Stomach (tissue), 19 donors: ENCODE measurements around the gene BSG. TPM values are rescaled to one million over a fixed set of nuclear protein-coding genes. Genes with fewer than 3 reads are reported as not detected.
A peak's percentile ranks its signal among the peaks of the same experiment; 100 is the strongest.

Experiments used
- DNase-seq, 2 donors: peaks; one replicate each; pipeline versions ENCODE4 v3.0.0 to v3.0.0-alpha.2; 2013 to 2019
- H3K27ac ChIP-seq, 5 donors: fragments of 200-600 bp in 4 of 5; sonication (generic) in 4 of 5; one replicate each; pipeline ENCODE4 v1.5.1; 2013 to 2019; ENCODE audit warnings: mild to moderate bottlenecking in 1 of 5, moderate library complexity in 1 of 5
- H3K27me3 ChIP-seq, 3 donors: fragments of 200-600 bp; sonication (generic); one replicate each; pipeline ENCODE4 v1.5.1; 2017 to 2019; ENCODE audit warnings: mixed run types in 1 of 3
- H3K36me3 ChIP-seq, 4 donors: fragments of 200-600 bp; sonication (generic); 1 replicate in 3 of 4; 2 replicates in 1 of 4; pipeline ENCODE4 v1.5.1; 2016 to 2019
- H3K4me1 ChIP-seq, 4 donors: fragments of 200-600 bp; sonication (generic); one replicate each; pipeline ENCODE4 v1.5.1; 2016 to 2019
- H3K4me3 ChIP-seq, 4 donors: fragments of 200-600 bp; sonication (generic) in 3 of 4; one replicate each; pipeline ENCODE4 v1.5.1; 2016 to 2019; ENCODE audit warnings: mild to moderate bottlenecking in 1 of 4
- H3K9me3 ChIP-seq, 4 donors: fragments of 200-600 bp; sonication (generic); one replicate each; pipeline ENCODE4 v1.5.1; 2016 to 2019
- EP300 ChIP-seq: sonication (generic); formaldehyde crosslinking; IDR thresholded peaks from one replicate; pipeline ENCODE4 v1.6.1; 2017; ENCODE audit warnings: antibody characterized with exemption
- POLR2A ChIP-seq, 4 donors: fragments of 450-650 bp; IDR thresholded peaks; one replicate each; pipeline ENCODE4 v1.6.1; 2016; ENCODE audit warnings: antibody characterized with exemption in 4 of 4, control low read depth in 2 of 4, mild to moderate bottlenecking in 1 of 4, moderate library complexity in 1 of 4
- POLR2AphosphoS5 ChIP-seq, 3 donors: sonication (generic); formaldehyde crosslinking; IDR thresholded peaks; one replicate each; pipeline ENCODE4 v1.6.1; 2016; ENCODE audit warnings: antibody characterized with exemption in 3 of 3
- WGBS, 5 donors: extraction: QIAGEN DNeasy Blood & Tissue Kit in 3 of 5; methylation state at CpG; one replicate each; pipeline versions ENCODE4 v1.1.5 to v1.1.7; 2013 to 2018; 5-methylcytosine and 5-hydroxymethylcytosine counted together
- intact Hi-C: fragments of 100-400 bp; cut with DNase I; formaldehyde crosslinking; loops from one replicate; pipeline ENCODE4 v1.15.1; 2023; ENCODE audit warnings: low total_unique reads
- long read RNA-seq, 10 donors: transcript quantifications; one replicate each; lab custom pipeline, GENCODE V29; 2026
- polyA plus RNA-seq, 3 donors: library from polyadenylated mRNA; stranded (reverse); fragments of 200-250 nt; gene quantifications; one replicate each; pipeline ENCODE4 v1.2.3, GENCODE V29; 2013
- total RNA-seq, 5 donors: library from RNA; depleted of rRNA; stranded (reverse); fragments of >200 nt; gene quantifications; one replicate each; pipeline versions ENCODE4 v1.1.0 to v1.2.3, GENCODE V29; 2014 to 2016
- TF ChIP-seq, protein P1 (sequence below), 7 experiments: fragments of 450-650 bp in 4 of 7; fragments of 200-600 bp in 3 of 7; sonication (generic) in 3 of 7; IDR thresholded peaks; one replicate each; pipeline ENCODE4 v1.5.1; 2016 to 2019; ENCODE audit warnings: antibody characterized with exemption in 7 of 7, control low read depth in 2 of 7, mild to moderate bottlenecking in 1 of 7
- donor health status: healthy with polysubstance abuse.
- donor health status: Bipolar disorder and iron deficiency.
- donor health status: healthy.

BSG gene
- total RNA-seq (1,000 to 10,000 TPM in 1 of 5 donors, 100 to 1,000 TPM in 4; 184 to 1,029 (median 269) TPM), polyA plus RNA-seq (100 to 1,000 TPM; 193 to 524 (median 393) TPM)
- long read RNA-seq, donor 1, partial matches to known transcripts, result 5 of 66 reads
- long read RNA-seq, donor 1, other reads (novel, unspliced or antisense), result 54 of 66 reads
- long read RNA-seq, donor 2, transcript BSG-210 (2 exons, 611 nt), result major isoform, 5 of 107 reads
- long read RNA-seq, donor 2, partial matches to known transcripts, result 18 of 107 reads
- long read RNA-seq, donor 2, other reads (novel, unspliced or antisense), result 82 of 107 reads
- long read RNA-seq, donor 3, transcript BSG-210 (2 exons, 611 nt), result major isoform, 10 of 209 reads
- long read RNA-seq, donor 3, partial matches to known transcripts, result 87 of 209 reads
- long read RNA-seq, donor 3, other reads (novel, unspliced or antisense), result 109 of 209 reads
- long read RNA-seq, donor 4, partial matches to known transcripts, result 0 of 15 reads
- long read RNA-seq, donor 4, other reads (novel, unspliced or antisense), result 14 of 15 reads
- long read RNA-seq, donor 5, transcript BSG-206 (3 exons, 582 nt), result major isoform, 5 of 215 reads
- long read RNA-seq, donor 5, partial matches to known transcripts, result 40 of 215 reads
- long read RNA-seq, donor 5, other reads (novel, unspliced or antisense), result 167 of 215 reads
- long read RNA-seq, donor 6, transcript BSG-210 (2 exons, 611 nt), result major isoform, 12 of 485 reads
- long read RNA-seq, donor 6, transcript BSG-206 (3 exons, 582 nt), result minor isoform, 7 of 485 reads
- long read RNA-seq, donor 6, partial matches to known transcripts, result 101 of 485 reads
- long read RNA-seq, donor 6, other reads (novel, unspliced or antisense), result 365 of 485 reads
- long read RNA-seq, donor 7, transcript BSG-210 (2 exons, 611 nt), result major isoform, 6 of 172 reads
- long read RNA-seq, donor 7, partial matches to known transcripts, result 27 of 172 reads
- long read RNA-seq, donor 7, other reads (novel, unspliced or antisense), result 137 of 172 reads
- long read RNA-seq, donor 8, transcript BSG-210 (2 exons, 611 nt), result major isoform, 9 of 246 reads
- long read RNA-seq, donor 8, partial matches to known transcripts, result 48 of 246 reads
- long read RNA-seq, donor 8, other reads (novel, unspliced or antisense), result 186 of 246 reads
- long read RNA-seq, donor 9, transcript BSG-210 (2 exons, 611 nt), result minor isoform, 7 of 212 reads
- long read RNA-seq, donor 9, transcript BSG-206 (3 exons, 582 nt), result major isoform, 9 of 212 reads
- long read RNA-seq, donor 9, partial matches to known transcripts, result 96 of 212 reads
- long read RNA-seq, donor 9, other reads (novel, unspliced or antisense), result 100 of 212 reads
- long read RNA-seq, donor 10, partial matches to known transcripts, result 7 of 61 reads
- long read RNA-seq, donor 10, other reads (novel, unspliced or antisense), result 48 of 61 reads

DNA sequence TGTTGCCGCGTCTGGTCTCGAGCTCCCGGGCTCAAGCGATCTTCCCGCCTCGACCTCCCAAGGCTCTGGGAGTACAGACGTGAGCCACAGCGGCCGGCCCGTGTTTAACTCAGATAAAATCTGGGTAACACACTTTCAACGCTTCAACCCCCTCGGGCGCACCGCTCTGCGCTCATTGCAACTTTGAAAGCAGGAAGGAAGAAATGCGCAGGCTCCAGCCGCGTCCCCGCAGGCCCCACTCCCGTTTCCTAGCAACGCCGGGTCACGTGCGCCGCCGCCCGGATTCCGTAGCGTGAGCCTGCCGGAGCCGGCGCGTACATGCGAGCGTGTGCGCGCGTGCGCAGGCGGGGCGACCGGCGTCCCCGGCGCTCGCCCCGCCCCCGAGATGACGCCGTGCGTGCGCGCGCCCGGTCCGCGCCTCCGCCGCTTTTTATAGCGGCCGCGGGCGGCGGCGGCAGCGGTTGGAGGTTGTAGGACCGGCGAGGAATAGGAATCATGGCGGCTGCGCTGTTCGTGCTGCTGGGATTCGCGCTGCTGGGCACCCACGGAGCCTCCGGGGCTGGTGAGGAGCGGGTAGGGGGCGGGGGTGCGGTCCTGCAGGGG, at the start of gene BSG:
BSG (plus strand) TSS at position 457 of the 603 bp plus-strand sequence; CDS start at position 496, 39 bp downstream.
- 0 to 1% (median 0%) methylated on average over 38 to 79 of the region's 79 CpGs for WGBS, 5 donors
- TF ChIP-seq POLR2AphosphoS5 (IDR thresholded peaks at IDR 0.05), result peak; percentile 86 to 97 (median 97)
- TF ChIP-seq, protein P1, sequence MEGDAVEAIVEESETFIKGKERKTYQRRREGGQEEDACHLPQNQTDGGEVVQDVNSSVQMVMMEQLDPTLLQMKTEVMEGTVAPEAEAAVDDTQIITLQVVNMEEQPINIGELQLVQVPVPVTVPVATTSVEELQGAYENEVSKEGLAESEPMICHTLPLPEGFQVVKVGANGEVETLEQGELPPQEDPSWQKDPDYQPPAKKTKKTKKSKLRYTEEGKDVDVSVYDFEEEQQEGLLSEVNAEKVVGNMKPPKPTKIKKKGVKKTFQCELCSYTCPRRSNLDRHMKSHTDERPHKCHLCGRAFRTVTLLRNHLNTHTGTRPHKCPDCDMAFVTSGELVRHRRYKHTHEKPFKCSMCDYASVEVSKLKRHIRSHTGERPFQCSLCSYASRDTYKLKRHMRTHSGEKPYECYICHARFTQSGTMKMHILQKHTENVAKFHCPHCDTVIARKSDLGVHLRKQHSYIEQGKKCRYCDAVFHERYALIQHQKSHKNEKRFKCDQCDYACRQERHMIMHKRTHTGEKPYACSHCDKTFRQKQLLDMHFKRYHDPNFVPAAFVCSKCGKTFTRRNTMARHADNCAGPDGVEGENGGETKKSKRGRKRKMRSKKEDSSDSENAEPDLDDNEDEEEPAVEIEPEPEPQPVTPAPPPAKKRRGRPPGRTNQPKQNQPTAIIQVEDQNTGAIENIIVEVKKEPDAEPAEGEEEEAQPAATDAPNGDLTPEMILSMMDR (IDR thresholded peaks at IDR 0.05), result no peak
- TF ChIP-seq EP300, result no peak
- TF ChIP-seq POLR2A (IDR thresholded peaks at IDR 0.05), result peak in 2 of 4 donors; percentile 77 to 90
- peaks cover 39 to 58% (median 55%) of the 10 kb centered on the region in 4 donors for H3K4me1 ChIP-seq
- no peaks in the 10 kb centered on the region for H3K9me3 ChIP-seq
- intact Hi-C loops, result loop anchor here (10.0 kb wide), 1 partner anchor 63 kb away; the partner anchor contains the start of genes FGF22 and POLRMT
- H3K36me3 ChIP-seq, result peaks cover 0 to under 1% (median 0%) of the 10 kb centered on the region in 4 donors
- H3K4me3 ChIP-seq, result peak within 1 kb of the TSS; percentile 92 to 99 (median 96)
- H3K27ac ChIP-seq, result peak within 1 kb of the TSS; percentile 93 to 97 (median 94)
- H3K27me3 ChIP-seq, result no peaks in the 10 kb centered on the region
- DNase-seq, result peak; percentile 99

DNA sequence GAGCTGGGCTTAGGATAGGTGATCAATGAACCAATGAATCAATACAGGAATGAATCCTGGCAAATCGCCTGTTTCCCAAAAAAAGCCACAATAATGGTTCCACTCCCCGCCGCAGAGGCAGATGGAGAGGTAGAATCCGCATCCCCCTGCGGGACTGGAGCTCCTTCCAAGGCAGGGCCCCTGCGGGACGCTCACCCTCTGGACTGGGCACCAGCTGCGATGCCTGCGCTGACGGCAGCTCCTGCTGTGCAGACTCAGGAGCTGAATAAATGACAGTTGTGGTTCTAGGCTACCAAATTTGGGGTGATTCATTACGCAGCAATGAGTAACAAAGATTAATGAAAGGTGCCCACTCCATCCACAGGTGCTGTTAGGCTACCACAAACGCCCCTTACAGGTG, 49.7 kb upstream of the BSG start:
- 90 to 94% (median 93%) methylated on average over 4 to 12 of the region's 12 CpGs for WGBS, 5 donors
- intact Hi-C loops, result no loop called here
- no peak overlapping the region for H3K27ac ChIP-seq
- no peak overlapping the region for H3K4me3 ChIP-seq
- H3K4me1 ChIP-seq, result peaks cover 0 to 6% (median 3%) of the 10 kb centered on the region in 4 donors
- H3K36me3 ChIP-seq, result peaks cover 0 to 12% (median 9%) of the 10 kb centered on the region in 4 donors
- no peaks in the 10 kb centered on the region for H3K9me3 ChIP-seq
- H3K27me3 ChIP-seq, result peaks cover 0 to 24% (median 12%) of the 10 kb centered on the region in 3 donors
- TF ChIP-seq POLR2AphosphoS5 (IDR thresholded peaks at IDR 0.05) (no peak), EP300 (no peak), POLR2A (IDR thresholded peaks at IDR 0.05) (no peak)
- TF ChIP-seq, protein P1 (IDR thresholded peaks at IDR 0.05), result no peak
- DNase-seq, result no peak

GRCh38 chr19:524062-524674, 48.2 kb upstream of the BSG start:
- intact Hi-C loops, result no loop called here
- DNase-seq, result no peak
- no peak overlapping the region for H3K4me3 ChIP-seq
- H3K9me3 ChIP-seq, result no peaks in the 10 kb centered on the region
- WGBS, 5 donors, result 65 to 76% (median 69%) methylated on average over 24 to 29 of the region's 29 CpGs
- TF ChIP-seq, protein P1 (IDR thresholded peaks at IDR 0.05), result no peak
- TF ChIP-seq POLR2AphosphoS5 (IDR thresholded peaks at IDR 0.05) (no peak), EP300 (no peak), POLR2A (IDR thresholded peaks at IDR 0.05) (no peak)
- H3K27ac ChIP-seq, result no peak overlapping the region
- no peaks in the 10 kb centered on the region for H3K4me1 ChIP-seq
- peaks cover 0 to 11% (median 9%) of the 10 kb centered on the region in 4 donors for H3K36me3 ChIP-seq
- peaks cover 0 to 29% (median 12%) of the 10 kb centered on the region in 3 donors for H3K27me3 ChIP-seq
